GM06990 (cell line): Measurements from ENCODE around the gene ANO4.

Experiments used
- DNase-seq: peaks from one replicate; pipeline ENCODE4 v3.0.0-alpha.2; 2011; ENCODE audit not compliant: insufficient read length; ENCODE audit errors: extremely low read depth
- H3K27me3 ChIP-seq: replicated peaks from 2 replicates; pipeline ENCODE4 v1.6.0; 2011; ENCODE audit warnings: low read length; ENCODE audit not compliant: control insufficient read depth, insufficient read depth
- H3K36me3 ChIP-seq: 2 replicates; pipeline ENCODE4 v1.5.1; 2011; ENCODE audit warnings: low read length; ENCODE audit not compliant: control insufficient read depth, insufficient read depth
- H3K4me3 ChIP-seq: replicated peaks from 2 replicates; pipeline ENCODE4 v1.5.1; 2011; ENCODE audit warnings: low read depth, mild to moderate bottlenecking, control low read depth, low read length
- CTCF ChIP-seq: IDR thresholded peaks from 2 replicates; pipeline ENCODE4 v1.5.1; 2011; ENCODE audit warnings: low read length, control low read depth, mild to moderate bottlenecking, inconsistent platforms; ENCODE audit not compliant: insufficient read depth, poor library complexity, severe bottlenecking

The ANO4 gene

GRCh38 chr12:100935929-100936328 is 141.4 kb downstream of the ANO4 start:
- Histone ChIP-seq H3K36me3 (no peaks in the 10 kb centered on the region), H3K27me3 (no peaks in the 10 kb centered on the region), H3K4me3 (no peak overlapping the region)
- TF ChIP-seq CTCF: no peak
- no peak for DNase-seq

GRCh38 chr12:100936661-100937060 is 142.1 kb downstream of the ANO4 start:
- Histone ChIP-seq H3K27me3 (no peaks in the 10 kb centered on the region), H3K4me3 (no peak overlapping the region), H3K36me3 (no peaks in the 10 kb centered on the region)
- DNase-seq: no peak
- TF ChIP-seq CTCF: no peak

- DNase-seq: no peak
- no peaks in the 10 kb centered on the region for H3K36me3 ChIP-seq
- no peaks in the 10 kb centered on the region for H3K27me3 ChIP-seq
- TF ChIP-seq CTCF: no peak
- H3K4me3 ChIP-seq: no peak overlapping the region
Measured at GRCh38 chr12:100940503-100940902, 145.9 kb downstream of the ANO4 start.

- H3K27me3 ChIP-seq: no peaks in the 10 kb centered on the region
- TF ChIP-seq CTCF: no peak
- H3K4me3 ChIP-seq: no peak overlapping the region
- H3K36me3 ChIP-seq: no peaks in the 10 kb centered on the region
- DNase-seq: no peak
Measured at GRCh38 chr12:100942984-100943749, 148.6 kb downstream of the ANO4 start.

- DNase-seq: no peak
- Histone ChIP-seq H3K27me3 (no peaks in the 10 kb centered on the region; the same call in none of the 2 replicates), H3K4me3 (no peak overlapping the region), H3K36me3 (no peaks in the 10 kb centered on the region)
- no peak for TF ChIP-seq CTCF
Measured at GRCh38 chr12:100951756-100952155, 157.2 kb downstream of the ANO4 start.
